Measurements from ENCODE around the gene DNM3. TPM values are rescaled to one million over a fixed set of nuclear protein-coding genes. Genes with fewer than 3 reads are reported as not detected.

Gene DNM3
- total and polyA plus RNA-seq, 9 of the 15 experiments (the other 6 are each of a cell fraction or from before 2014, with no cell fraction given) = 0.08 to 0.36 (median 0.22) TPM; not detected in 1

DNA sequence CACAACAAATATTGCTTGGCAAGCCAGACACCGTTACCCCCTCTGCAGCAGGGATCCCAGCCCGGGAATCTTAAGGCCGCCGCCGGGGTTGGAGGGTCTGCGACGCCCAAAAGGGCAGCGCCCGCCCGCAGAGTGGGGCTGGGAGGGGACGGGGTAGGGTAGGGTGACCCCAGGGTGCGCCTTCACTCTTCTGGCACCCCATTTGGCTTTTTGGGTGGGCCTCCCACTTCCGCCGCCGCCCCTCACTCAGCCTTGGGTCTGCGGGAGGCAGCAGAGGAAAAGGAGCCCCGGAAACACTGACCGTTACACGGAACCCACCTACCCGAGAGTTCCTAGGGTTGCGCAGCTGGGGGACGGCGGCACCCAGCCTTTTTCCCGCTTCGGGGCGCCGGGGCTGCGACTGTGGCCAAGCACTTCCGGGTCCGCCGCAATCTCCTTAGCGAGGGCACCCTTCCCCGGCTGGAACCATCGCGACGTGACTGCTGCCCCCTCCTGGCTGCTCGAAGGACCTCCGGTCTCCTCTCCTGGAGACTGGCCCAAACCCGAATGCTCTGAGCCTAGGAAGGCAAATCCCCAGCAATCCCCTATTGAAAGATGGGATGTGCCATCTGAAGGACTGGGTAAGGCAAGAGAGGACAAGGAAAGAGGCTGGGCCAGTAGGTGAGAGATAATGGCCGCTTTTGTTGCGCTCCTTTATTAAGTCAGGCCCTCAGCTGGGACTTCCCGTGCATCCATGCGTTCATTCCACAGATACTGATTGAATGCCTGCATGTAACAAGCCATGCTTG lies 602.6 kb downstream of the DNM3 start, which contains the start of gene PIGC (continued):
- TF ChIP-seq ZNF318 (IDR thresholded peaks at IDR 0.05; ENCODE audit: borderline replicate concordance in 1 of 2, low read depth in 1 of 2) (no peak), SUPT5H (IDR thresholded peaks at IDR 0.05) (peak; percentile 84), ZBTB1 (CRISPR knock-in tag; IDR thresholded peaks at IDR 0.05; ENCODE audit: borderline replicate concordance, low read depth) (peak; percentile 76; the same call in 1 of the 2 replicates), LEF1 (IDR thresholded peaks at IDR 0.05) (peak; percentile 38; the same call in 1 of the 2 replicates), SRSF9 (IDR thresholded peaks at IDR 0.05; ENCODE audit: borderline replicate concordance, low read depth, low read length) (no peak), E2F4 (CRISPR knock-in tag; IDR thresholded peaks at IDR 0.05; ENCODE audit: low read depth) (peak; percentile 75), CTBP1 (IDR thresholded peaks at IDR 0.05; ENCODE audit: borderline replicate concordance) (peak; percentile 89), KDM1A (IDR thresholded peaks at IDR 0.05) (peak; percentile 52 to 57; a peak in 3 of 4 replicates), PHF21A (IDR thresholded peaks at IDR 0.05; ENCODE audit: borderline replicate concordance, low read depth) (peak; percentile 71; the same call in 1 of the 2 replicates), XRCC3 (IDR thresholded peaks at IDR 0.05) (no peak), GABPA (tag; conservative IDR thresholded peaks at IDR 0.05; ENCODE audit: low read depth) (peak; percentile 95), TEAD4 (IDR thresholded peaks at IDR 0.05; ENCODE audit: low read length) (0 out of 2 replicates have a peak, but pooled peaks have one; percentile 12), TEAD4 (CRISPR knock-in tag; IDR thresholded peaks at IDR 0.05; ENCODE audit: borderline replicate concordance) (no peak), MAX (CRISPR knock-in tag; IDR thresholded peaks at IDR 0.05) (peak; percentile 69)
- TF ChIP-seq, protein P1, sequence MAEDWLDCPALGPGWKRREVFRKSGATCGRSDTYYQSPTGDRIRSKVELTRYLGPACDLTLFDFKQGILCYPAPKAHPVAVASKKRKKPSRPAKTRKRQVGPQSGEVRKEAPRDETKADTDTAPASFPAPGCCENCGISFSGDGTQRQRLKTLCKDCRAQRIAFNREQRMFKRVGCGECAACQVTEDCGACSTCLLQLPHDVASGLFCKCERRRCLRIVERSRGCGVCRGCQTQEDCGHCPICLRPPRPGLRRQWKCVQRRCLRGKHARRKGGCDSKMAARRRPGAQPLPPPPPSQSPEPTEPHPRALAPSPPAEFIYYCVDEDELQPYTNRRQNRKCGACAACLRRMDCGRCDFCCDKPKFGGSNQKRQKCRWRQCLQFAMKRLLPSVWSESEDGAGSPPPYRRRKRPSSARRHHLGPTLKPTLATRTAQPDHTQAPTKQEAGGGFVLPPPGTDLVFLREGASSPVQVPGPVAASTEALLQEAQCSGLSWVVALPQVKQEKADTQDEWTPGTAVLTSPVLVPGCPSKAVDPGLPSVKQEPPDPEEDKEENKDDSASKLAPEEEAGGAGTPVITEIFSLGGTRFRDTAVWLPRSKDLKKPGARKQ (CRISPR knock-in tag; IDR thresholded peaks at IDR 0.05) = no peak
